Prostate gland (tissue), 2 donors: Measurements from ENCODE around the gene LRRN2. TPM values are rescaled to one million over a fixed set of nuclear protein-coding genes. Genes with fewer than 3 reads are reported as not detected.
"Not testable (repeated sequence)": the region's sequence is repeated elsewhere in the genome, so short reads cannot be mapped to it uniquely, and the experiment has no call there.

ENCODE experiments used
- DNase-seq: peaks from one replicate; pipeline ENCODE4 v3.0.0-alpha.2; 2019; ENCODE audit warnings: low spot score
- H3K27ac ChIP-seq, 2 donors: fragments of 200-600 bp; sonication (generic); 2 replicates each; pipeline ENCODE4 v1.5.1; 2017 to 2019
- H3K27me3 ChIP-seq: fragments of 200-600 bp; sonication (generic); replicated peaks from 2 replicates; pipeline ENCODE4 v1.5.1; 2019; ENCODE audit not compliant: insufficient read depth
- H3K36me3 ChIP-seq, 2 donors: fragments of 200-600 bp; sonication (generic); 1 replicate in 1 of 2; 2 replicates in 1 of 2; pipeline versions ENCODE4 v1.5.1 to v1.8.1; 2017 to 2019
- H3K4me1 ChIP-seq: fragments of 200-600 bp; sonication (generic); replicated peaks from 2 replicates; pipeline ENCODE4 v1.5.1; 2019
- H3K4me3 ChIP-seq, 2 donors: fragments of 200-600 bp; sonication (generic); 2 replicates each; pipeline ENCODE4 v1.5.1; 2017 to 2019
- H3K9me3 ChIP-seq: fragments of 200-600 bp; sonication (generic); 2 replicates; pipeline ENCODE4 v1.5.1; 2017
- CTCF ChIP-seq, 4 experiments: fragments of 200-600 bp in 2 of 4; fragments of 450-650 bp in 2 of 4; sonication (generic) in 2 of 4; IDR thresholded peaks; 1 replicate in 3 of 4; 2 replicates in 1 of 4; pipeline ENCODE4 v1.5.1; 2016 to 2019; ENCODE audit warnings: antibody characterized with exemption in 4 of 4, mild to moderate bottlenecking in 2 of 4, moderate library complexity in 2 of 4
- POLR2A ChIP-seq: fragments of 450-650 bp; IDR thresholded peaks from one replicate; pipeline ENCODE4 v1.6.1; 2016; ENCODE audit warnings: antibody characterized with exemption, mild to moderate bottlenecking
- POLR2AphosphoS5 ChIP-seq: sonication (generic); formaldehyde crosslinking; IDR thresholded peaks from one replicate; pipeline ENCODE4 v1.6.1; 2017; ENCODE audit warnings: antibody characterized with exemption
- WGBS: methylation state at CpG from one replicate; pipeline ENCODE4 v1.1.5; 2018; 5-methylcytosine and 5-hydroxymethylcytosine counted together
- intact Hi-C: fragments of 100-400 bp; cut with DNase I; formaldehyde crosslinking; loops from one replicate; pipeline ENCODE4 v1.14.2; 2022
- total RNA-seq, 2 donors: library from RNA; depleted of rRNA; stranded (reverse); fragments of >200 nt; gene quantifications; one replicate each; pipeline ENCODE4 v1.1.0, GENCODE V29; 2016

Gene LRRN2
- total RNA-seq, 2 donors from 2014 or later, result 0.55 to 15.3 TPM

DNA sequence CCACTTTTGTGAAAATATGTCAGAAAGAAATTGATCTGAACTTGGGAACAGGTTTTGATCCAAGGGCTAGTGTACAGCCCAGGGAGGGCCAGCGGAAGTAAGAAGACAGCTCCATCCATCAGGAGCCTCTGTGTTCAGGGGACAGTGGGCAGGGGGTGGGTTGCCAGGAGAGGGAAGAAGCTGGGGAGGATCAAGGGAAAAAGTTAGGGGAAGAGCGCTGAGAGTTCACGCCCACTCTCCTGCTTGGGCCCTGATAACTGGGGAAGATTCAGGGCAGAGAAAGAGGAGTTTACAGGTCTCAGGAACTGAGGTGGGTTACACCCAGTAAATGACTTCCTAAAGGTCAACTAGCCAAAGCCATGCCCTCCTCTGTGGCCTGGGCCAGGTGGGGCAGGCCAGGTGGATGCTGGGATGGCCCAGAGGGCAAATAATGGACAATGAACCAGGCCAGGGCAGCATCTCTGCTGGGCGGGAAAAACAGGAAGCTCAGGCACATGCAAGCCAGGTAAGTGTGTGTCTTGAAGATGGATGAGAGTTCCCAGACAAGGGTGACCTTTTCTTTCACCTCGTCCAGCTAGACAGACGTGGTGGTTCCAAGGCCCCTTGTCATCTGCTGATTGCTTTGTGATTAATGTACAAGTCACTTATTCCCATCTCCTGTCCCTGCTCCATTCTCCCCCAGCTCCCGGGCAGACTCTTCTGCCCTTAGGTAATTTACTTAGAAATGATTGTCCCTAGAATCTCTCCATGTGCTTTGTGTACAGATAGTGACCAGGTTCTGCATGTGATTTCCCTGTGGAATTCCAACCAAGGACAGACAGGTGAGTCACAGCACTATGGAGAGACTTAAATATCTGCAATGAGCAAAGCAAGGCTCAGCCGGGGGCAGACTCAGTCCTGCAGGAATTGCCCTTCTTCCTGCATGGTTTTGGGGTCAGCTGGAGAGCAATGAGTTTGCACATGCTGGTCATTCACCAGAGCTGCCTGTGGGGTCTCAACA is 112.3 kb downstream of the LRRN2 start:
- intact Hi-C loops, result loop anchor here (5.0 kb wide), 1 partner anchor 189 kb away; no protein-coding TSS in a partner anchor
- H3K4me3 ChIP-seq, result no peak overlapping the region
- H3K27me3 ChIP-seq, result no peaks in the 10 kb centered on the region
- TF ChIP-seq CTCF (IDR thresholded peaks at IDR 0.05) (no peak), POLR2AphosphoS5 (no peak), POLR2A (no peak)
- H3K9me3 ChIP-seq, result no peaks in the 10 kb centered on the region
- 84% methylated on average over 8 of the region's 8 CpGs for WGBS
- no peaks in the 10 kb centered on the region for H3K4me1 ChIP-seq
- no peak overlapping the region for H3K27ac ChIP-seq
- no peaks in the 10 kb centered on the region for H3K36me3 ChIP-seq
- no peak for DNase-seq

- intact Hi-C loops, result loop anchor here (5.0 kb wide), 1 partner anchor 191 kb away; no protein-coding TSS in a partner anchor
- WGBS, result 53% methylated on average over 4 of the region's 4 CpGs
Observed at GRCh38 chr1:204571631-204572030, 113.9 kb downstream of the LRRN2 start.

DNA sequence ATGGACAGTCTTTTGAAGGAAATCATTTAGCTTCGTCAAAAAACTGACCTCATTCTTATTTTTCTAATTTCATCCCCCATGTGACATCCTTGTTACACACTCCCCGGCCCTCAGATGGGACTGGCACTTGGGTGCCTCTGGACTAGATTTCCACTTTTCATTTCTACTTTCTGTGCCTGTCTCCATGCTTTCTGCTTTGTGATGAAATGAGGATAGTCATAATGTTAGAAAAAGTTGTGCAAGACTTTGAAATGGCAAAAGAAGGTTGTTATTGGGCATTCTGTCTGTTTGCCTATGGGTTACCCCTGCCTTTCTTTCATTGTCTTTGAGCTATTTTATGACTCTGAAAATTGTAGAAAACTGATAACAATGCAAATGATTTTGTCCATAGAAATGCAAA is 114.4 kb downstream of the LRRN2 start:
- Histone ChIP-seq H3K4me3 (no peak overlapping the region), H3K27ac (no peak overlapping the region), H3K4me1 (no peaks in the 10 kb centered on the region), H3K9me3 (no peaks in the 10 kb centered on the region), H3K27me3 (no peaks in the 10 kb centered on the region), H3K36me3 (no peaks in the 10 kb centered on the region)
- 98% methylated on average over 2 of the region's 2 CpGs for WGBS
- intact Hi-C loops, result loop anchor here (5.0 kb wide), 1 partner anchor 191 kb away; no protein-coding TSS in a partner anchor
- DNase-seq, result no peak
- TF ChIP-seq CTCF (IDR thresholded peaks at IDR 0.05), result no peak
- TF ChIP-seq POLR2A, result no peak
- TF ChIP-seq POLR2AphosphoS5, result no peak

More at GRCh38 chr1:204571631-204572030, 113.9 kb downstream of the LRRN2 start:
- Histone ChIP-seq H3K4me3 (no peak overlapping the region), H3K27ac (no peak overlapping the region), H3K27me3 (no peaks in the 10 kb centered on the region), H3K9me3 (no peaks in the 10 kb centered on the region), H3K36me3 (no peaks in the 10 kb centered on the region), H3K4me1 (no peaks in the 10 kb centered on the region)
- no peak for DNase-seq
- TF ChIP-seq CTCF (IDR thresholded peaks at IDR 0.05) (no peak), POLR2A (no peak), POLR2AphosphoS5 (no peak)

DNA sequence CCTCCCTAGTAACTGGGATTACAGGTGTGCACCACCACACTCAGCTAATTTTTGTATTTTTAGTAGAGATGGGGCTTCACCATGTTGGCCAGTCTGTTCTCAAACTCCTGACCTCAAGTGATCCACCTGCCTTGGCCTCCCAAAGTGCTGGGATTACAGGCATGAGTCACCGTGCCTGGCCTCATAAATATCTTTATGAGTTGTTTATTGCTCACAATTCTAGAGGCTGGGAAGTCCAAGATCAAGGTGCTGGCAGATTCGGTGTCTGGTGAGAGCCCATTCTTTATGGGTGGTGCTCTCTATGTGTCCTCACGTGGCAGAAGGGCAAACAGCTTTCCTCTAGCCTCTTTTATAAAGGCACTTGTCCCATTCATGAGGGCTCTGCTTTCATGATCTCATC is 115.5 kb downstream of the LRRN2 start:
- not testable (repeated sequence) for H3K4me1 ChIP-seq, H3K36me3 ChIP-seq, H3K4me3 ChIP-seq, H3K9me3 ChIP-seq, H3K27me3 ChIP-seq, H3K27ac ChIP-seq, DNase-seq
- intact Hi-C loops, result loop anchor here (5.0 kb wide), 1 partner anchor 192 kb away; no protein-coding TSS in a partner anchor
- WGBS, result 18% methylated on average over 3 of the region's 3 CpGs

DNA sequence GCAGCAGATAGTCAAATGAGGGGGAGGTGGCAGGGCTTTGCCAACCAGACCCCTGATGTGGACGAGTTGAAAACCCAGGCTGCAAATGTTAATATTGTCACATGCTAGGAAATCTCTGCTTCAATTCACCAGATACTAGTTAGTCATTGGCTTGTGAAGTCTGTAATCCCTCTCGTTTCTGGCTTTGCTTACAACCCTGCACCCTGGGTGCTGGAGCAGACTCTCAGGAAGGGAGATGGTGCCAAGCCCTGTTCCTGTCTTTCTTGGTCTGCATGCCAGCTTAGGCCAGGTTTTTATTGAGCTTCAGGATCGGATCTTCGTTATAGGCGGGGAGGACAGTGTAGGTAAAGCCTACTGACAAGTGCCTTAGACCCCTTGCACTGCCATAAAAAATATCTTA is 116.1 kb downstream of the LRRN2 start:
- no peak for DNase-seq
- intact Hi-C loops, result loop anchor here (5.0 kb wide), 1 partner anchor 373 kb away; no protein-coding TSS in a partner anchor
- WGBS, result 33% methylated on average over 5 of the region's 5 CpGs
- Histone ChIP-seq H3K9me3 (no peaks in the 10 kb centered on the region), H3K4me1 (no peaks in the 10 kb centered on the region), H3K27ac (no peak overlapping the region), H3K4me3 (no peak overlapping the region), H3K36me3 (no peaks in the 10 kb centered on the region), H3K27me3 (no peaks in the 10 kb centered on the region)
- TF ChIP-seq POLR2AphosphoS5, result no peak
- TF ChIP-seq CTCF (IDR thresholded peaks at IDR 0.05), result no peak
- no peak for TF ChIP-seq POLR2A
